Stimulated activated CD4-positive, alpha-beta T cell treated with anti-CD3 and anti-CD28 coated beads, Interleukin-1b, Interleukin-23, amount 100 ng/mL, for 1 hour (primary cell): ENCODE results near the gene PBX1.

Experiments used
- DNase-seq, 2 donors: peaks; one replicate each; pipeline ENCODE4 v3.0.0-alpha.2; 2020; ENCODE audit warnings: low read depth in 2 of 2

PBX1 gene

DNA sequence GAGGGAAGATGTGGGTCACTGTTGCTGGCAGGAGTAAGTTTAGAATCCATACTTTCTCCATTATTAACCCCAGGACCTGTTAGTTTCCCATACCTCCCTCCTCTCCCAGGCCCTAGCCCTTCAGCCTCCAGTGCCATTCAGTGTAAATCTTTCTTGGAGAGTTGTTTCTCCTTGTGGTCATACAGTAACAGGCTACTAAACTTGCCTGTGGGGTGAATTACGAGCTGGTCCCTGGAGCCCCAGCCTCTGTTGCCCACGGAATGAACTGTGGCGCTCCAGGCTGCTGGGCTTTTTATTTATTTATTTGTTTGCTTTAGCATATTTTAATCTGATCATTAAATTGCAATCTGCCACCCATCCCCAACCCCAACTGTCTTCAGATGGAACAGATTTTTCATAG lies 305.2 kb downstream of the PBX1 start:
- DNase-seq: no peak

DNA sequence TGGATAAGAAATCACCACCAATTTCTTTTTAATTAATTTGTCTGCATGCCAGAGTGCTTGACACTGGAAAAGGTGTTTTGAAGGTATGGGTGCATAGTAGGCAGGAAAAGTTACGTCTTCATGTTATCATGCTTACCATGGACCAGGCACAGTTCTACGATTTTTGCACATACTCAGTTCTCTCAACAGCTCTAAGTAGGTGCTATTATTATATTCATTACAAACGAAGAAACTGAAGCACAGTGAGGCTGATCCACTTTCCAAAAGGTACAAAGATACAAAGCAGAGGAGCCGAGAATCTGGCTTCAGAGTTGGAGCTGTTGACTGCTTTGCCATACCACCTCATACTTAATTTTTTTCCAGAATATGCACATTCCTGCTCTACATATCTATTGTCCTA lies 306.4 kb downstream of the PBX1 start:
- DNase-seq: no peak

DNA sequence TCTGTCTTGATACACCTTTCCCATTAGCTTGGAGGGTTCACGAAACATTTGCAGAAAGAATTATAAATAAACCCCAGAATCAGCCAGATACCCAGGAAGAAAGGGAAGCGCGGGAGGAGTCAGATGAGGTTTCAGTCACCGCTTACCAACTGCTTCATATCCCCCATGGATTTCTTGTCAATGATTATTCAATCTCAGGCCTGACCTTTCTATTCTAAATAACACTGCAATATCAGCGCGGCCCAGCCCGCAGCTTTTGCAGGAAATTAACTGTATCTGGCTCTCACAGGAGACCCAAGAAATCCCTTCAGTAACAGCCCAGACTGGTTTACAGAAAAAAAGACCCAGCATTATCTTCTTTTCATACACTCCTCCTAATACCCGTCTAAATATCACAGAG lies 308.6 kb downstream of the PBX1 start:
- no peak for DNase-seq

DNA sequence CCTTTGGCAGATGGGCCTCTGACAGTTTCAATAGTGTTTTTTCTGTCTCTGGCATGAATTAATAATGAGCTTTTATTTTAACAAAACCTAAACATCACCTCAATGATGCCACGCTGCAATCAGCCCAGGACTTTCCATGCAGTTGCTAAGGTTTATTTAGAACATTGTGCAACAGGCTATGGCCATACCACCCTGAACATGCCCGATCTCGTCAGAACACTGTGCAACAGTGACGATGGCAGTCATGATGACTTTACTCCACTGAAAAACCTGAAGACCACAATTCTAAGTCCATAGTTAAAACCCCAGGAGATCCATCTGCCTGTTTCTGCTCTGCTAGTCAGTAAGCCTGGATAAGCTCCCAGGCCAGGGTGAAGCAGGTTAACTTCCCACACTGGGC lies 310.0 kb downstream of the PBX1 start:
- DNase-seq: no peak

DNA sequence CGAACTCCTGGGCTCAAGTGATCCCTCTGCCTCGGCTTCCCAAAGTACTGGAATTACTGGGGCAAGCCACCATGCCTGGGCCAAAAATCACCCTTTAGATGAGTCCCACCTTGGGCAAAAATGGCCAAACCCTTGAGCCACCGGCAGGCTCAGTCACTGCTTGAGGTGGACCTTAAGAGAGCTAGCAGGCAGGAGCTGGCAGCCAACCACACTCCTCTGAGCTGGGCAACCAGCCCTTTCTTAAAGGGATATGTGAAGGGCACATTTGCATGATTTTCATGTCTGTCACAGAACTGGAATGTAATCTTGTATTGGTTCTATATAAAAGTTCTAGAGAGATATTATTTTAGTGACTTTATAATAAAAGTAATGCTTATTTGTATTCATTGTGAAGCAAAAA lies 316.5 kb downstream of the PBX1 start:
- no peak for DNase-seq

DNA sequence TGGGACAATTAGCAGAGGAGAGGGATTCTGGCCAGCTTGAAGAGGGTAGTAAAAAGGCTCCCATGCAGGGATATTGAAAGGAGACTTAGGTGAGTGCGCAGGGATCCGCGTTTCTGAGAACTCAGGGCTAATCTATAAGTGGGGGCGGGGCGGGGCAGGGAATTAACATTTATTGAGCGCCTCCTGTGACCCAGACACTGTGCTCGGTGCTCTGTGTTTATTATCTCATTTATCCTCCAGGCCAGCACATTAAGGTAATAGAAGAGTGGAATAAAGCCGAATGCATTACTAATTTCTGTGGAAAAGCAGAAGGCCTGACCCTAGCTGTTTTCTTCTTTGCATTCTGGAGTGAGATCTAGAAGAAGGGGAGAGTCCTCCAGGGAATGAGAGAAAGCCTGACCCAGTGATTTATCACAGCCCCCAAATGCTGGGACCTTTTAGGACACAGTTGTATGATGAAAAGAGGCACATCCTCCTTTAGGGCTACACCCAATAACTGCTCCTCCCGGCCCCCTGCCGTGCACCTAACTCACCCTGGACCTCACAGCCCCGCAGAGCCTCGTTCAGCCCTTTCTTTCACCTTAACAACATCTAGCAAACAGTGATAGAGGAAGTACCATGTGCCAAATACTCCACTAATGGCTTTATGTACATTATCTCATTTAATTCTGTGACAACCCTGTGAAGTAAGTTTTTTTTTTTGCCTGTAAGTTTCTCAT lies 317.6 kb downstream of the PBX1 start:
- DNase-seq: no peak

DNA sequence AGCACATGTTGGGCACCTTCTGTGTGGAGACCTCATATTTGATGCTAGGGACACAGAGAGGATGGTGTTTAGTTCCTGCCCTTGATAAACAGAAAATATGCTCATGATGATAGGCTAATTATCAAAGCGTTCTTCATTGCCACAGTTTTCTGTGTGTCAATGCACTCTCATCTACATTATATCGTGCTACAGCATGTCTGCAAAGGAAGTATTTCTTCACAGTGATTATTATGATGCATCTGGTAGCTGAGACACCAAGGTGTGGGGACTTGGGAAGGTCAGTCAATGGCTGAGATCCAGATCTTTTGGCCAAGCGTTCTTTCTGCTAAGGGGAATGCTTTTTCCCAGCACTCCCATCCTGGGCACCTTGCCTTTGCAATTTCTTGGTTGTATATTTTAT lies 321.2 kb downstream of the PBX1 start:
- no peak for DNase-seq

DNA sequence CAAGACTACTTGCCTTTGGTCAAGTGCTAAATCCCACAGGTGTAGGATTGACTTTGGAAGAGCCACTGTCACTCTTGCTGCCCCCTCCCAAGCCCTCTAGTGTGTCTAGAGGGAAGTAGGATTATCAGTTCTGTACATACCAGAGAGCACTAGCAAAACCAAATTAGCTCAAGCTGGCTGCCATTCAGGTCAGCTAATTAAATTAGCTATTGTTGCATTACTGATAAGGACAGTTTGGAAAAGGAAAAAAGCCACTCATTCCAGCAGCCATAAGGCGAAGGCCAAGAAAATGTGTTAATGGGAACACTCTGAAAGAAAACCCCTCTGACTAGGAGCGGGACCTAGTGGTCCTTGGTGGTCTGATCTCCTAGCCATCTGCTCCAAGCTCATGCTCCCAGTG lies 321.7 kb downstream of the PBX1 start:
- DNase-seq: no peak

DNA sequence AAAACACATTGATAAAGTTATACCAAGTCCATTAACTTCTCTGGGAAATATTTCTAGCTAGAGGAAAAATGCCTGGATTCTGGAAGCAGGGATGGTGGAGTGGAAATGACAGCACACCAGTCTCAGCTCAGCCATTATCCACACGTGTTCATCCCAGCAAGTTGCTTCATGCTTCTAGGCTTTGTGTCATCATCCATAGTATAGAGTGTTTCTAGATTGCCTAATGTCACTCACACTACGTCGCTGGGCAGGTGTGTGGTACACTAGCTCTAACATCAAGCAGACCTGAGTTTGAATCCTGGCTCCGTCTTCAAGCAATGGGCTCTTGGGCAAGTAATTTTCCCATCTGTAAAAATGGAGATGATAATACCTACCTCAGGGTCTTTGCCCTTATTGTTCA lies 326.3 kb downstream of the PBX1 start:
- no peak for DNase-seq

DNA sequence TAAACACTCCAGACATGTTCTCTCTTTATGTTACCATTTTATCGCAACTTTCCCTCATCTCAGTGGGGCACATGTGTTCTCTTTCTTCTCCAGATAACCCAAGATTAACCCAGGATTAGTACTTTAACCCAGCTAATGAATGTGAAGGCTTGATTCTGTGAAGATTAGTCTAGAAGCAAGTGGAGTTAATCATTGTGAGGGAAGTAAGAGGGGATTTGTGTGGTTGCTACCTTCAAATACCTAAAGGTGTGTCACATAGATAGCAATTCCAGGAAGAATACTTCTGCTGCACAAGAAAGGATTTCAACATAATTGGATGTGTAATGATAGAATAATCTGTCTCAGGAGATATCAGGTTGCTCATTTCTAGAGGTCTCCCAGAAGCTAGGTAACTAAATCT lies 327.1 kb downstream of the PBX1 start:
- no peak for DNase-seq

DNA sequence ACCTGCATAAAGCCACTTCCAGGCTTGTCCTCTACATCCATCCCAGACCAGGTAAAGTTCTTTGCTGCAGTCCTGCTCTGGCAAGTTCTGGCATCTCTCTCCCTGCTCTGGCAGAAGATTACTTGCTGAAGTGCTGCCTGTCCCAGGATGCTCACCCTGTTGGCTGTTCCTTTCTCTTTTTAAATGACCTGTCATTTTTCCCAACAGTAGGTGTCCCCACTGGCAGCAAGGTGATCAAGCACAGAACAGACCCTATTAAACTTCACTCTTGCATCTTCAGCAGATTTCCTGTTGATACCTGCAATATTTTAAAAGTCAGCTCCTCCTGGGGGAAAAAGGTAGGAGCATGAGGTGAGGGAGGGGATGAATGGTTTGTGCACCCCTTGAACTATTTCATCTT lies 332.6 kb downstream of the PBX1 start:
- no peak for DNase-seq

DNA sequence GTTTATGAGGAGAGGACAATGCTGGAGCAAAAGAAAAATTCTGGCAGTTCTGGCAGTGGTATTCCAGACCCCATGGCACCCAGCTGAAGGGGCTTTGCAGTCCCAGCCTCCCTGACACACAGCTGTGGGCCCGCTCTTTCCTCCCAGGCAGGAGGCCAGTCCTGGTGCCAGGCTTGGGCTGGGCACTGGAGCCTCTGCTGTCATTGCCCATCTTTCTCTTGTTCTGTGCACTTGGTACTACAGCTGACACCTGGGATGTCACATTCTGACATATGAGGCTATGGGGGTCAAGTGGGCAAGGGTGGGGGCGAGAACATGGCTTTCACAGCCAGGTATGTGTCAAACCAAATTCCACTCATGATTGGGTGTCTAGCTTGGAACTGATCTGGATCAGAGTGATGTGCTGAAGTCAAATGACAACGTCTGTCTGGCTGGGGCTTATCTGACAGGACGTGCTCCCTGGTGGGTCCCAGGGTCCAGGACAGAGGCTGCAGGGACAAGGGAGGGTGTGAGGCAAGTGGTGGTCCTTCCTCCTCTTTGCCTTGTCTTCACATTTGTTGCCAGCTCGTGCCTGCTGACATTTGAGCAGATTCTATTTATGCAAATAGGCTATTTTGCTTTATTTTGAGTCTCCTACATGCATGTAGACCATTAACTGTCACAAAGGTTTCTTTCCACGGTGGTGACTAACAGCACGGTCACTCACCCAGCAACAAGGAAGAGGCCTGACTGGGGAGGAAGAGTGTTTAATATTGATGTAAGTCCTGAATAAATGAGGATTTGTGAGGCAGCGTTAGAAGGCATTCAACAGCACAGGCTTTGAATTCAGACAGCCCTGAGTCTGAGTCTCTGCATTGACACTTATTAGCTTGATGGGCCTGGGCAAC lies 336.3 kb downstream of the PBX1 start:
- DNase-seq: no peak

DNA sequence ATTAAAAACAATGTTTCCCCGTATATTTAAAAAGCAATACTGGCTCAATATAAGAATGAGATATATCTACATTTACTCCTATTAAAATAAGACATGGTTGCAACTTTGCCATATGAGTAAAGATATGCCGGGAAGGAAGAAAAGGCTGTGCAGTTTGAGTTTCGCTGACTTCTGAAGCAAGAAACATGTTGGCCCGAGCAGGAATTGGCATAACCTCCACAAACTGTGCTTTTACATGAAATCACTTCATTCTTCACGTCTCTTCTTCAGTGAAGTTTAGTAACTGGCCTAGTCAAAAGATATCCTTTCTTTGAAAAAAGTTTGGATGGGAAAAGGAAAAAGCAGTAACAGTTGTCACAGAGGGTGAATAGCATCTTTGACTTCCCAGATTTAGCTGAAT lies 342.0 kb downstream of the PBX1 start:
- DNase-seq: no peak
